Breast epithelium (tissue), 4 donors: Measurements from ENCODE around the gene APC2. TPM values are rescaled to one million over a fixed set of nuclear protein-coding genes. Genes with fewer than 3 reads are reported as not detected.
"Not testable (repeated sequence)": the region's sequence is repeated elsewhere in the genome, so short reads cannot be mapped to it uniquely, and the experiment has no call there.

ENCODE experiments used
- DNase-seq, 2 donors: peaks; one replicate each; pipeline ENCODE4 v3.0.0-alpha.2; 2019; ENCODE audit warnings: low spot score in 2 of 2
- H3K27ac ChIP-seq, 2 donors: fragments of 200-600 bp; sonication (generic) in 1 of 2; one replicate each; pipeline ENCODE4 v1.5.1; 2016 to 2019; ENCODE audit warnings: mild to moderate bottlenecking in 1 of 2
- H3K27me3 ChIP-seq, 2 donors: fragments of 200-600 bp; sonication (generic) in 1 of 2; one replicate each; pipeline versions ENCODE4 v1.5.1 to v1.6.0; 2017 to 2019; ENCODE audit warnings: control low read depth in 1 of 2, mild to moderate bottlenecking in 1 of 2
- H3K36me3 ChIP-seq: fragments of 200-600 bp; one replicate; pipeline ENCODE4 v1.5.1; 2019
- H3K4me1 ChIP-seq, 2 donors: fragments of 200-600 bp; sonication (generic); one replicate each; pipeline ENCODE4 v1.5.1; 2016 to 2019; ENCODE audit warnings: control low read depth in 1 of 2
- H3K4me3 ChIP-seq, 3 donors: fragments of 200-600 bp; sonication (generic); 1 replicate in 2 of 3; 2 replicates in 1 of 3; pipeline ENCODE4 v1.5.1; 2016 to 2019; ENCODE audit warnings: mild to moderate bottlenecking in 3 of 3, moderate library complexity in 2 of 3
- H3K9me3 ChIP-seq, 2 donors: fragments of 200-600 bp; sonication (generic) in 1 of 2; one replicate each; pipeline ENCODE4 v1.5.1; 2016 to 2019; ENCODE audit warnings: control low read depth in 1 of 2
- CTCF ChIP-seq, 3 donors: fragments of 450-650 bp; IDR thresholded peaks; one replicate each; pipeline ENCODE4 v1.5.1; 2016 to 2017; ENCODE audit warnings: antibody characterized with exemption in 3 of 3, mild to moderate bottlenecking in 3 of 3, moderate library complexity in 3 of 3
- POLR2A ChIP-seq: fragments of 450-650 bp; IDR thresholded peaks from one replicate; pipeline ENCODE4 v1.6.1; 2016; ENCODE audit warnings: antibody characterized with exemption, mild to moderate bottlenecking, moderate library complexity
- POLR2AphosphoS5 ChIP-seq, 3 donors: sonication (generic); formaldehyde crosslinking; IDR thresholded peaks; one replicate each; pipeline ENCODE4 v1.6.1; 2017; ENCODE audit warnings: antibody characterized with exemption in 3 of 3
- intact Hi-C: fragments of 100-400 bp; cut with DNase I; formaldehyde crosslinking; loops from one replicate; pipeline ENCODE4 v1.15.1; 2023; ENCODE audit warnings: low total_unique reads
- total RNA-seq, 3 donors: library from RNA; depleted of rRNA; stranded (reverse); fragments of >200 nt; gene quantifications; one replicate each; pipeline ENCODE4 v1.1.0, GENCODE V29; 2016

APC2 gene
- total RNA-seq, 3 donors from 2014 or later: under 0.01 to 0.29 (median 0.16) TPM

GRCh38 chr19:1496714-1497577, 47.0 kb downstream of the APC2 start:
- intact Hi-C loops: no loop called here
- Histone ChIP-seq H3K27ac (no peak overlapping the region), H3K27me3 (peaks cover 0 to 2% of the 10 kb centered on the region in 2 donors), H3K9me3 (no peaks in the 10 kb centered on the region), H3K4me3 (peak overlapping the region in 2 of 3 donors; percentile 26 to 54), H3K36me3 (no peaks in the 10 kb centered on the region), H3K4me1 (peaks cover 0 to under 1% of the 10 kb centered on the region in 2 donors)
- DNase-seq: no peak
- TF ChIP-seq POLR2AphosphoS5 (IDR thresholded peaks at IDR 0.05) (no peak), CTCF (IDR thresholded peaks at IDR 0.05) (no peak), POLR2A (no peak)

GRCh38 chr19:1497578-1498235, 47.8 kb downstream of the APC2 start:
- no peak overlapping the region for H3K27ac ChIP-seq
- no peaks in the 10 kb centered on the region for H3K36me3 ChIP-seq
- no peaks in the 10 kb centered on the region for H3K4me1 ChIP-seq
- intact Hi-C loops: no loop called here
- H3K9me3 ChIP-seq: no peaks in the 10 kb centered on the region
- peaks cover 0 to 2% of the 10 kb centered on the region in 2 donors for H3K27me3 ChIP-seq
- TF ChIP-seq POLR2AphosphoS5 (IDR thresholded peaks at IDR 0.05) (no peak), POLR2A (no peak), CTCF (IDR thresholded peaks at IDR 0.05) (no peak)
- no peak overlapping the region for H3K4me3 ChIP-seq
- DNase-seq: no peak

GRCh38 chr19:1499231-1499630, 49.3 kb downstream of the APC2 start:
- H3K36me3 ChIP-seq, H3K27me3 ChIP-seq, H3K4me3 ChIP-seq, H3K4me1 ChIP-seq, intact Hi-C loops, H3K27ac ChIP-seq, DNase-seq, H3K9me3 ChIP-seq: not testable (repeated sequence)

- peak; percentile 74 to 90 for DNase-seq
- intact Hi-C loops: no loop called here
- Histone ChIP-seq H3K9me3 (no peaks in the 10 kb centered on the region), H3K27ac (peak overlapping the region; percentile 34 to 48), H3K4me1 (peaks cover 0 to 2% of the 10 kb centered on the region in 2 donors), H3K36me3 (no peaks in the 10 kb centered on the region), H3K4me3 (no peak overlapping the region), H3K27me3 (no peaks in the 10 kb centered on the region)
- TF ChIP-seq CTCF (IDR thresholded peaks at IDR 0.05): no peak
- no peak for TF ChIP-seq POLR2A
- no peak for TF ChIP-seq POLR2AphosphoS5 (IDR thresholded peaks at IDR 0.05)
Observed at GRCh38 chr19:1501200-1501595, 51.3 kb downstream of the APC2 start.

- peaks cover 0 to 2% of the 10 kb centered on the region in 2 donors for H3K4me1 ChIP-seq
- intact Hi-C loops: no loop called here
- peak overlapping the region in 2 of 3 donors; percentile 31 to 48 for H3K4me3 ChIP-seq
- no peaks in the 10 kb centered on the region for H3K9me3 ChIP-seq
- no peaks in the 10 kb centered on the region for H3K27me3 ChIP-seq
- no peak for TF ChIP-seq POLR2A
- no peak for TF ChIP-seq CTCF (IDR thresholded peaks at IDR 0.05)
- no peak for TF ChIP-seq POLR2AphosphoS5 (IDR thresholded peaks at IDR 0.05)
- no peak for DNase-seq
- H3K36me3 ChIP-seq: no peaks in the 10 kb centered on the region
- H3K27ac ChIP-seq: no peak overlapping the region
Observed at GRCh38 chr19:1502433-1503088, 52.6 kb downstream of the APC2 start.
